PC-9 (cell line): Measurements from ENCODE around the gene LDAH. TPM values are rescaled to one million over a fixed set of nuclear protein-coding genes. Genes with fewer than 3 reads are reported as not detected.

Source experiments
- BruUV-seq: library from RNA; stranded (reverse); fragments of 400-500 nt; replicated peaks from 2 replicates; lab custom pipeline; 2021; lab: Mats Ljungman, UMichigan
- CTCF ChIA-PET: fragments of 300-600 bp; sonication (Branson Sonifier 250); formaldehyde crosslinking; loops from one replicate; lab custom pipeline; 2022; ENCODE audit warnings: antibody characterized with exemption; lab: Charles Lee
- POLR2A ChIA-PET: fragments of 300-600 bp; sonication (Branson Sonifier 250); formaldehyde crosslinking; loops from one replicate; lab custom pipeline; 2022; ENCODE audit warnings: antibody characterized with exemption; ENCODE audit not compliant: unreplicated experiment; lab: Charles Lee
- DNase-seq, 2 experiments: peaks; one replicate each; pipeline versions ENCODE4 v3.0.0 to v3.0.0-alpha.2; 2015 to 2022; ENCODE audit warnings: mixed read lengths in 1 of 2
- H2AFZ ChIP-seq: fragments of 200-600 bp; sonication (generic); 2 replicates; pipeline ENCODE4 v1.8.1; 2017; ENCODE audit warnings: antibody characterized with exemption
- H3F3A ChIP-seq: fragments of 200-600 bp; sonication (generic); 2 replicates; pipeline ENCODE4 v1.8.1; 2017; ENCODE audit warnings: antibody characterized with exemption, mild to moderate bottlenecking, low read depth; ENCODE audit not compliant: insufficient read depth
- H3K27ac ChIP-seq: fragments of 200-600 bp; sonication (generic); 2 replicates; pipeline ENCODE4 v1.6.1; 2016; ENCODE audit warnings: mixed run types
- H3K27me3 ChIP-seq: fragments of 200-600 bp; sonication (generic); 2 replicates; pipeline ENCODE4 v1.6.1; 2016; ENCODE audit warnings: low read depth, mixed run types; ENCODE audit not compliant: insufficient read depth
- H3K36me3 ChIP-seq: fragments of 200-600 bp; sonication (generic); 2 replicates; pipeline ENCODE4 v1.6.1; 2016; ENCODE audit warnings: low read depth, mixed run types
- H3K4me1 ChIP-seq: fragments of 200-600 bp; sonication (generic); replicated peaks from 2 replicates; pipeline ENCODE4 v1.6.1; 2016; ENCODE audit warnings: mixed run types; ENCODE audit not compliant: insufficient read depth
- H3K4me2 ChIP-seq: fragments of 200-600 bp; sonication (generic); 2 replicates; pipeline ENCODE4 v1.6.1; 2017; ENCODE audit warnings: mixed run types
- H3K4me3 ChIP-seq: fragments of 200-600 bp; sonication (generic); 2 replicates; pipeline ENCODE4 v1.6.1; 2016; ENCODE audit warnings: mixed run types
- H3K79me2 ChIP-seq: fragments of 200-600 bp; sonication (generic); 2 replicates; pipeline ENCODE4 v1.6.1; 2017; ENCODE audit warnings: low read depth, mixed run types
- H3K9me2 ChIP-seq: fragments of 200-600 bp; sonication (generic); 2 replicates; pipeline ENCODE4 v1.8.1; 2017; ENCODE audit warnings: mild to moderate bottlenecking; ENCODE audit not compliant: insufficient read depth
- H3K9me3 ChIP-seq: fragments of 200-600 bp; sonication (generic); 2 replicates; pipeline ENCODE4 v1.8.1; 2016; ENCODE audit warnings: low read depth; ENCODE audit not compliant: insufficient read depth
- H4K20me1 ChIP-seq: fragments of 200-600 bp; sonication (generic); 2 replicates; pipeline ENCODE4 v1.8.1; 2017; ENCODE audit not compliant: insufficient read depth
- CTCF ChIP-seq: fragments of 200-600 bp; sonication (generic); conservative IDR thresholded peaks from 2 replicates; pipeline ENCODE4 v1.6.1; 2017; ENCODE audit warnings: mixed run types, antibody characterized with exemption, mild to moderate bottlenecking, moderate library complexity
- EZH2 ChIP-seq: fragments of 200-600 bp; sonication (generic); IDR thresholded peaks from 2 replicates; pipeline ENCODE4 v1.8.0; 2017; ENCODE audit warnings: antibody characterized with exemption, low read depth
- intact Hi-C: fragments of 100-400 bp; cut with micrococcal nuclease; formaldehyde crosslinking; loops from one replicate; pipeline ENCODE4 v1.10.0; 2022; ENCODE audit not compliant: unreplicated experiment
- total RNA-seq: library from RNA; stranded (reverse); gene quantifications from 2 replicates; pipeline ENCODE4 v1.2.3, GENCODE V29; 2021

Gene LDAH
- total RNA-seq, 1 experiment from 2014 or later, result 18.3 TPM

DNA sequence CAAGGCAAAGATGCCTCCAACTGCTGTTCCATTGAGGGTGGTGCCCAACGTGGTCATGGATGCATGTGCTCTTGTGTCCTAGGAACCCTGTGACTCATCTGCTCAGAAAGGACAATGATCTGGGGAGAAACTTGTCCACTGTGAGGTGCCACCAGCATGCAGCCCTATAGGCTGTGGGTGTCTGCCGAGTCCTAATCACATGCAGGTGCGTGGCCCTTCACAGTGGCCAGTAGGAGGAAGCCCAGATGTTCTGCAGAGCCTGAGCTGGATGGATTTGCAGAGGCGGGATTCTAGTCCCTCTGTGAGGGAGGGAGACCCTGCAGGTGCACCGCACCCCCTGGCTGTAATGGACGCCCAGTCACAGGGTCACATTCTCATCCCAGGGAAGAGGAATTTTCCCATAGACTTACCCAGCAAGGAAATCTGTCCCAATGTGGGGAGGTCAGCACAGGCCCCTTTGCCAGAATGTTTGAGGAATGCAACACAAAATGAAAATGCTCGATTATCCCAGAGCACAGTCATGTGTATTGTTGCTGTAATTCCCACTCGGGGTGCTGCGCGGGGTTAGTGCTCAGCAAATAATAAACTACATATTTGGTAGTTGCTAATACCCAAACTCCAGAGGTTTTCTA is 142.0 kb downstream of the LDAH start:
- Histone ChIP-seq H3K27ac (no peak overlapping the region), H3K4me1 (no peaks in the 10 kb centered on the region), H3K27me3 (no peaks in the 10 kb centered on the region), H3K4me3 (no peak overlapping the region), H3K36me3 (no peaks in the 10 kb centered on the region), H3K4me2 (no peak overlapping the region), H3K9me2 (no peaks in the 10 kb centered on the region), H3K79me2 (no peaks in the 10 kb centered on the region), H2AFZ (no peak overlapping the region), H3K9me3 (no peaks in the 10 kb centered on the region), H4K20me1 (no peaks in the 10 kb centered on the region), H3F3A (no peaks in the 10 kb centered on the region)
- BruUV-seq, result no TSS peak
- ChIA-PET POLR2A (no interaction called here), CTCF (no interaction called here)
- TF ChIP-seq EZH2 (no peak), CTCF (no peak)
- no peak for DNase-seq
- intact Hi-C loops, result no loop called here

DNA sequence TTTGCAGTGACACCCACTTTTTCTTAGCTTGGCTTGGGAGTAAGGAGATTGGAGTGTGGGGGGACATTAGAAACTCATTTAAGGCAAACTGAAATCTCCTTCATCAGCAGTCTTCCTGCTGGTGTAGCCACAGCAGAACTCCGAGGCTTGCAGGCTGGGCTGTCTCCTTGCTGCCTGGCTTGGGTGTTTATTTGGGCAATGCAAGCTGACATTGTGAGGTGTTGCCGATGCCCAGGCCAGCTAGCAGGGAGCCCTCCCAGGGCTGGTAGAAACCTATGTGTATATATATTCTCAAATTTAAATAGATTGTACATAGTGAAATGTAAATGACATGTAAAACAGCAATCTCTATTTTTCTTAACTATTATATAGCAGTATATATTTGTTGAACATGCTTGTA is 144.1 kb downstream of the LDAH start:
- H4K20me1 ChIP-seq, result no peaks in the 10 kb centered on the region
- H3K9me3 ChIP-seq, result no peaks in the 10 kb centered on the region
- no peaks in the 10 kb centered on the region for H3F3A ChIP-seq
- ChIA-PET CTCF (interaction anchor here (0.6 kb wide), 1 partner anchor 81 kb away, joined by 6 read pairs; no protein-coding TSS in a partner anchor), POLR2A (no interaction called here)
- TF ChIP-seq EZH2, result no peak
- TF ChIP-seq CTCF, result no peak
- H3K4me1 ChIP-seq, result 0 out of 2 replicates have a peak, but pooled peaks cover 5% of the 10 kb centered on the region
- H3K9me2 ChIP-seq, result no peaks in the 10 kb centered on the region
- intact Hi-C loops, result no loop called here
- no peak for DNase-seq
- H3K79me2 ChIP-seq, result no peaks in the 10 kb centered on the region
- no peak overlapping the region for H3K4me3 ChIP-seq
- no peak overlapping the region for H2AFZ ChIP-seq
- no peaks in the 10 kb centered on the region for H3K27me3 ChIP-seq
- BruUV-seq, result no TSS peak
- H3K27ac ChIP-seq, result no peak overlapping the region
- H3K4me2 ChIP-seq, result no peak overlapping the region
- no peaks in the 10 kb centered on the region for H3K36me3 ChIP-seq

- Histone ChIP-seq H3K4me2 (no peak overlapping the region), H3K36me3 (no peaks in the 10 kb centered on the region), H3F3A (no peaks in the 10 kb centered on the region), H2AFZ (no peak overlapping the region), H3K9me3 (no peaks in the 10 kb centered on the region), H4K20me1 (no peaks in the 10 kb centered on the region), H3K79me2 (no peaks in the 10 kb centered on the region), H3K27me3 (no peaks in the 10 kb centered on the region), H3K9me2 (no peaks in the 10 kb centered on the region), H3K4me3 (no peak overlapping the region), H3K27ac (no peak overlapping the region), H3K4me1 (0 out of 2 replicates have a peak, but pooled peaks cover 5% of the 10 kb centered on the region)
- intact Hi-C loops, result no loop called here
- no peak for DNase-seq
- ChIA-PET POLR2A (no interaction called here), CTCF (interaction anchor here (0.6 kb wide), 1 partner anchor 82 kb away, joined by 6 read pairs; no protein-coding TSS in a partner anchor)
- no TSS peak for BruUV-seq
- TF ChIP-seq EZH2, result no peak
- no peak for TF ChIP-seq CTCF
Measured at GRCh38 chr2:20678086-20678395, 144.9 kb downstream of the LDAH start.
